GM23338 (cell line): ENCODE data around the gene SETDB2. TPM values are rescaled to one million over a fixed set of nuclear protein-coding genes. Genes with fewer than 3 reads are reported as not detected.

Experiments used
- ATAC-seq: fragments of 200-7000 bp; cut with Tn5 transposase; 3 replicates; pipeline ENCODE4 v1.9.1; 2020
- DNase-seq: peaks from one replicate; pipeline ENCODE4 v3.0.0-alpha.2; 2015; ENCODE audit warnings: low spot score
- H2AFZ ChIP-seq: fragments of 200-600 bp; sonication (generic); 2 replicates; pipeline ENCODE4 v1.8.0; 2016; ENCODE audit warnings: antibody characterized with exemption, mild to moderate bottlenecking, moderate library complexity
- H3F3A ChIP-seq: fragments of 200-600 bp; sonication (generic); replicated peaks from 2 replicates; pipeline ENCODE4 v1.8.0; 2017; ENCODE audit warnings: antibody characterized with exemption, mixed run types, low read depth
- H3K27ac ChIP-seq: fragments of 200-600 bp; sonication (generic); 2 replicates; pipeline ENCODE4 v1.6.1; 2016; ENCODE audit warnings: low read depth
- H3K27me3 ChIP-seq: fragments of 200-600 bp; sonication (generic); 2 replicates; pipeline ENCODE4 v1.8.0; 2016; ENCODE audit warnings: mild to moderate bottlenecking, mixed run types, moderate library complexity; ENCODE audit not compliant: insufficient read depth
- H3K36me3 ChIP-seq: fragments of 200-600 bp; sonication (generic); 2 replicates; pipeline ENCODE4 v1.8.0; 2016; ENCODE audit warnings: mild to moderate bottlenecking; ENCODE audit not compliant: insufficient read depth
- H3K4me1 ChIP-seq: fragments of 200-600 bp; sonication (generic); 2 replicates; pipeline ENCODE4 v1.8.0; 2016; ENCODE audit warnings: mild to moderate bottlenecking, moderate library complexity; ENCODE audit not compliant: insufficient read depth
- H3K4me2 ChIP-seq: fragments of 200-600 bp; sonication (generic); 2 replicates; pipeline ENCODE4 v1.7.1; 2017; ENCODE audit warnings: mixed run types
- H3K4me3 ChIP-seq: fragments of 200-600 bp; sonication (generic); 2 replicates; pipeline ENCODE4 v1.6.1; 2016; ENCODE audit warnings: mixed run types
- H3K79me2 ChIP-seq: fragments of 200-600 bp; sonication (generic); replicated peaks from 2 replicates; pipeline ENCODE4 v1.8.0; 2017; ENCODE audit warnings: mild to moderate bottlenecking; ENCODE audit not compliant: insufficient read depth
- H3K9me2 ChIP-seq: fragments of 200-600 bp; sonication (generic); 2 replicates; pipeline ENCODE4 v1.8.0; 2017; ENCODE audit not compliant: insufficient read depth
- H4K20me1 ChIP-seq: fragments of 200-600 bp; sonication (generic); replicated peaks from 2 replicates; pipeline ENCODE4 v1.8.0; 2017; ENCODE audit warnings: mild to moderate bottlenecking; ENCODE audit not compliant: insufficient read depth
- H3K27ac Mint-ChIP-seq: 2 replicates; pipeline ENCODE4 v1.8.0; 2020; ENCODE audit warnings: inconsistent platforms, mild to moderate bottlenecking, moderate library complexity, mixed read lengths
- H3K27me3 Mint-ChIP-seq: 3 replicates; pipeline ENCODE4 v1.8.0; 2022; ENCODE audit warnings: low read depth, mild to moderate bottlenecking, moderate library complexity, mixed read lengths, inconsistent platforms; ENCODE audit not compliant: insufficient read depth, poor library complexity
- H3K36me3 Mint-ChIP-seq: 3 replicates; pipeline ENCODE4 v1.8.0; 2021; ENCODE audit warnings: low read depth, mild to moderate bottlenecking, inconsistent platforms, moderate library complexity, mixed read lengths
- H3K4me1 Mint-ChIP-seq: 3 replicates; pipeline ENCODE4 v1.8.0; 2020; ENCODE audit warnings: mild to moderate bottlenecking, inconsistent platforms, mixed read lengths
- H3K4me3 Mint-ChIP-seq: 3 replicates; pipeline ENCODE4 v1.8.0; 2021; ENCODE audit warnings: moderate library complexity, mild to moderate bottlenecking, inconsistent platforms, mixed read lengths
- H3K9me3 Mint-ChIP-seq: 3 replicates; pipeline ENCODE4 v1.8.0; 2020; ENCODE audit warnings: moderate library complexity, mild to moderate bottlenecking, inconsistent platforms, mixed read lengths
- CREB1 ChIP-seq: fragments of 250-450 bp; sonication (Bioruptor Pico); IDR thresholded peaks from 2 replicates; pipeline ENCODE4 v1.5.0; 2020; ENCODE audit warnings: low read depth, mild to moderate bottlenecking, moderate library complexity
- EZH2 ChIP-seq: fragments of 200-600 bp; sonication (generic); IDR thresholded peaks from one replicate; pipeline ENCODE4 v1.8.0; 2017; ENCODE audit warnings: antibody characterized with exemption, mild to moderate bottlenecking, low read depth; ENCODE audit not compliant: unreplicated experiment
- EZH2phosphoT487 ChIP-seq: fragments of 200-600 bp; sonication (generic); IDR thresholded peaks from one replicate; pipeline ENCODE4 v1.8.1; 2018; ENCODE audit warnings: antibody characterized with exemption; ENCODE audit not compliant: unreplicated experiment
- JUNB ChIP-seq: IDR thresholded peaks from one replicate; pipeline ENCODE4 v1.6.1; 2016; ENCODE audit warnings: antibody characterized with exemption; ENCODE audit not compliant: unreplicated experiment
- NANOG ChIP-seq: IDR thresholded peaks from 2 replicates; pipeline ENCODE4 v1.6.1; 2016; ENCODE audit warnings: antibody characterized with exemption, borderline replicate concordance
- POLR2AphosphoS5 ChIP-seq: IDR thresholded peaks from 2 replicates; pipeline ENCODE4 v1.6.1; 2016; ENCODE audit warnings: antibody characterized with exemption, low read depth
- STAT1 ChIP-seq: IDR thresholded peaks from one replicate; pipeline ENCODE4 v1.6.1; 2016; ENCODE audit warnings: antibody characterized with exemption; ENCODE audit not compliant: unreplicated experiment
- ZNF114 ChIP-seq: fragments of 250-450 bp; sonication (Bioruptor Pico); IDR thresholded peaks from 2 replicates; pipeline ENCODE4 v1.5.0; 2020; ENCODE audit warnings: mild to moderate bottlenecking, moderate library complexity
- ZNF331 ChIP-seq: fragments of 250-450 bp; sonication (Bioruptor Pico); IDR thresholded peaks from 2 replicates; pipeline ENCODE4 v1.5.0; 2020; ENCODE audit warnings: low read depth, mild to moderate bottlenecking, moderate library complexity
- polyA plus RNA-seq: library from polyadenylated mRNA; unstranded; fragments of >200 nt; fragmentation: Nextera tagmentation; extraction: Ambion mirVana; gene quantifications from 2 replicates; pipeline ENCODE4 v1.2.1, GENCODE V29; 2016
- total RNA-seq: library from RNA; depleted of rRNA; stranded (reverse); fragments of >200 nt; shearing (Covaris generic); gene quantifications from 2 replicates; pipeline ENCODE4 v1.2.3, GENCODE V29; 2014
- TF ChIP-seq, protein P1 (sequence below): IDR thresholded peaks from 2 replicates; pipeline ENCODE4 v1.6.1; 2016; ENCODE audit warnings: antibody characterized with exemption
- TF ChIP-seq, protein P2 (sequence below), 2 experiments: fragments of 200-600 bp in 1 of 2; sonication (generic) in 1 of 2; conservative IDR thresholded peaks; 2 replicates each; pipeline versions ENCODE4 v1.5.1 to v1.6.1; 2016 to 2017; ENCODE audit warnings: antibody characterized with exemption in 2 of 2, low read depth in 2 of 2, mild to moderate bottlenecking in 2 of 2, moderate library complexity in 1 of 2
- TF ChIP-seq, protein P3 (sequence below): IDR thresholded peaks from one replicate; pipeline ENCODE4 v1.6.1; 2018; ENCODE audit warnings: antibody characterized with exemption; ENCODE audit not compliant: unreplicated experiment
- TF ChIP-seq, protein P4 (sequence below): fragments of 250-450 bp; sonication (Bioruptor Pico); IDR thresholded peaks from 2 replicates; pipeline ENCODE4 v1.5.0; 2020; ENCODE audit warnings: mild to moderate bottlenecking, moderate library complexity

SETDB2 gene
- total and polyA plus RNA-seq, 2 experiments from 2014 or later, result 4.6 to 5.8 TPM

DNA sequence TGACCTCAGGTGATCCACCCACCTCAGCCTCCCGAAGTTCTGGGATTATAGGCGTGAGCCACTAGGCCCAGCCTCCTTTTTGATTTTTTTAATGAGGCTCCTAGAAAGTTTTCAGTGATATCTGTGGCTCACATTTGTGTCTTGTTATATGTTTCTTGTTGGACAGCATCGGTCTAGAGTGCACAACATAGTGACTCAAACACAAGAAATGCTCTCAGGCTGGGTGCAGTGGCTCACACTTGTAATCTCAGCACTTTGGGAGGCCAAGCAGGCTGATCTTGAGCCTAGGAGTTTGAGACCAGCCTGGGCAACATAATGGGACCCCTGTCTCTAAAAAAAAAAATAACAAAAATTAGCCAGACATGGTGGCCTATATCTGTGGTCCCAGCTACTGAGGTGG lies 59.9 kb downstream of the SETDB2 start:
- no peak overlapping the region for H3K27ac ChIP-seq
- no peak overlapping the region for H3K4me3 ChIP-seq
- H3K4me2 ChIP-seq, result no peak overlapping the region
- H3K4me1 Mint-ChIP-seq, result peaks cover 2% of the 10 kb centered on the region; the same call in 1 of the 3 replicates
- H3K4me1 ChIP-seq, result no peaks in the 10 kb centered on the region
- TF ChIP-seq ZNF331 (CRISPR knock-in tag) (no peak), CREB1 (CRISPR knock-in tag) (no peak), JUNB (no peak), POLR2AphosphoS5 (no peak), ZNF114 (CRISPR knock-in tag) (no peak), EZH2phosphoT487 (no peak), STAT1 (no peak), NANOG (no peak), EZH2 (no peak)
- TF ChIP-seq, protein P1, sequence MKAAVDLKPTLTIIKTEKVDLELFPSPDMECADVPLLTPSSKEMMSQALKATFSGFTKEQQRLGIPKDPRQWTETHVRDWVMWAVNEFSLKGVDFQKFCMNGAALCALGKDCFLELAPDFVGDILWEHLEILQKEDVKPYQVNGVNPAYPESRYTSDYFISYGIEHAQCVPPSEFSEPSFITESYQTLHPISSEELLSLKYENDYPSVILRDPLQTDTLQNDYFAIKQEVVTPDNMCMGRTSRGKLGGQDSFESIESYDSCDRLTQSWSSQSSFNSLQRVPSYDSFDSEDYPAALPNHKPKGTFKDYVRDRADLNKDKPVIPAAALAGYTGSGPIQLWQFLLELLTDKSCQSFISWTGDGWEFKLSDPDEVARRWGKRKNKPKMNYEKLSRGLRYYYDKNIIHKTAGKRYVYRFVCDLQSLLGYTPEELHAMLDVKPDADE, result no peak
- TF ChIP-seq, protein P2, sequence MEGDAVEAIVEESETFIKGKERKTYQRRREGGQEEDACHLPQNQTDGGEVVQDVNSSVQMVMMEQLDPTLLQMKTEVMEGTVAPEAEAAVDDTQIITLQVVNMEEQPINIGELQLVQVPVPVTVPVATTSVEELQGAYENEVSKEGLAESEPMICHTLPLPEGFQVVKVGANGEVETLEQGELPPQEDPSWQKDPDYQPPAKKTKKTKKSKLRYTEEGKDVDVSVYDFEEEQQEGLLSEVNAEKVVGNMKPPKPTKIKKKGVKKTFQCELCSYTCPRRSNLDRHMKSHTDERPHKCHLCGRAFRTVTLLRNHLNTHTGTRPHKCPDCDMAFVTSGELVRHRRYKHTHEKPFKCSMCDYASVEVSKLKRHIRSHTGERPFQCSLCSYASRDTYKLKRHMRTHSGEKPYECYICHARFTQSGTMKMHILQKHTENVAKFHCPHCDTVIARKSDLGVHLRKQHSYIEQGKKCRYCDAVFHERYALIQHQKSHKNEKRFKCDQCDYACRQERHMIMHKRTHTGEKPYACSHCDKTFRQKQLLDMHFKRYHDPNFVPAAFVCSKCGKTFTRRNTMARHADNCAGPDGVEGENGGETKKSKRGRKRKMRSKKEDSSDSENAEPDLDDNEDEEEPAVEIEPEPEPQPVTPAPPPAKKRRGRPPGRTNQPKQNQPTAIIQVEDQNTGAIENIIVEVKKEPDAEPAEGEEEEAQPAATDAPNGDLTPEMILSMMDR (conservative IDR thresholded peaks at IDR 0.05; ENCODE audit: low read depth in 2 of 2), result no peak
- TF ChIP-seq, protein P3, sequence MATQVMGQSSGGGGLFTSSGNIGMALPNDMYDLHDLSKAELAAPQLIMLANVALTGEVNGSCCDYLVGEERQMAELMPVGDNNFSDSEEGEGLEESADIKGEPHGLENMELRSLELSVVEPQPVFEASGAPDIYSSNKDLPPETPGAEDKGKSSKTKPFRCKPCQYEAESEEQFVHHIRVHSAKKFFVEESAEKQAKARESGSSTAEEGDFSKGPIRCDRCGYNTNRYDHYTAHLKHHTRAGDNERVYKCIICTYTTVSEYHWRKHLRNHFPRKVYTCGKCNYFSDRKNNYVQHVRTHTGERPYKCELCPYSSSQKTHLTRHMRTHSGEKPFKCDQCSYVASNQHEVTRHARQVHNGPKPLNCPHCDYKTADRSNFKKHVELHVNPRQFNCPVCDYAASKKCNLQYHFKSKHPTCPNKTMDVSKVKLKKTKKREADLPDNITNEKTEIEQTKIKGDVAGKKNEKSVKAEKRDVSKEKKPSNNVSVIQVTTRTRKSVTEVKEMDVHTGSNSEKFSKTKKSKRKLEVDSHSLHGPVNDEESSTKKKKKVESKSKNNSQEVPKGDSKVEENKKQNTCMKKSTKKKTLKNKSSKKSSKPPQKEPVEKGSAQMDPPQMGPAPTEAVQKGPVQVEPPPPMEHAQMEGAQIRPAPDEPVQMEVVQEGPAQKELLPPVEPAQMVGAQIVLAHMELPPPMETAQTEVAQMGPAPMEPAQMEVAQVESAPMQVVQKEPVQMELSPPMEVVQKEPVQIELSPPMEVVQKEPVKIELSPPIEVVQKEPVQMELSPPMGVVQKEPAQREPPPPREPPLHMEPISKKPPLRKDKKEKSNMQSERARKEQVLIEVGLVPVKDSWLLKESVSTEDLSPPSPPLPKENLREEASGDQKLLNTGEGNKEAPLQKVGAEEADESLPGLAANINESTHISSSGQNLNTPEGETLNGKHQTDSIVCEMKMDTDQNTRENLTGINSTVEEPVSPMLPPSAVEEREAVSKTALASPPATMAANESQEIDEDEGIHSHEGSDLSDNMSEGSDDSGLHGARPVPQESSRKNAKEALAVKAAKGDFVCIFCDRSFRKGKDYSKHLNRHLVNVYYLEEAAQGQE, result no peak
- TF ChIP-seq, protein P4, sequence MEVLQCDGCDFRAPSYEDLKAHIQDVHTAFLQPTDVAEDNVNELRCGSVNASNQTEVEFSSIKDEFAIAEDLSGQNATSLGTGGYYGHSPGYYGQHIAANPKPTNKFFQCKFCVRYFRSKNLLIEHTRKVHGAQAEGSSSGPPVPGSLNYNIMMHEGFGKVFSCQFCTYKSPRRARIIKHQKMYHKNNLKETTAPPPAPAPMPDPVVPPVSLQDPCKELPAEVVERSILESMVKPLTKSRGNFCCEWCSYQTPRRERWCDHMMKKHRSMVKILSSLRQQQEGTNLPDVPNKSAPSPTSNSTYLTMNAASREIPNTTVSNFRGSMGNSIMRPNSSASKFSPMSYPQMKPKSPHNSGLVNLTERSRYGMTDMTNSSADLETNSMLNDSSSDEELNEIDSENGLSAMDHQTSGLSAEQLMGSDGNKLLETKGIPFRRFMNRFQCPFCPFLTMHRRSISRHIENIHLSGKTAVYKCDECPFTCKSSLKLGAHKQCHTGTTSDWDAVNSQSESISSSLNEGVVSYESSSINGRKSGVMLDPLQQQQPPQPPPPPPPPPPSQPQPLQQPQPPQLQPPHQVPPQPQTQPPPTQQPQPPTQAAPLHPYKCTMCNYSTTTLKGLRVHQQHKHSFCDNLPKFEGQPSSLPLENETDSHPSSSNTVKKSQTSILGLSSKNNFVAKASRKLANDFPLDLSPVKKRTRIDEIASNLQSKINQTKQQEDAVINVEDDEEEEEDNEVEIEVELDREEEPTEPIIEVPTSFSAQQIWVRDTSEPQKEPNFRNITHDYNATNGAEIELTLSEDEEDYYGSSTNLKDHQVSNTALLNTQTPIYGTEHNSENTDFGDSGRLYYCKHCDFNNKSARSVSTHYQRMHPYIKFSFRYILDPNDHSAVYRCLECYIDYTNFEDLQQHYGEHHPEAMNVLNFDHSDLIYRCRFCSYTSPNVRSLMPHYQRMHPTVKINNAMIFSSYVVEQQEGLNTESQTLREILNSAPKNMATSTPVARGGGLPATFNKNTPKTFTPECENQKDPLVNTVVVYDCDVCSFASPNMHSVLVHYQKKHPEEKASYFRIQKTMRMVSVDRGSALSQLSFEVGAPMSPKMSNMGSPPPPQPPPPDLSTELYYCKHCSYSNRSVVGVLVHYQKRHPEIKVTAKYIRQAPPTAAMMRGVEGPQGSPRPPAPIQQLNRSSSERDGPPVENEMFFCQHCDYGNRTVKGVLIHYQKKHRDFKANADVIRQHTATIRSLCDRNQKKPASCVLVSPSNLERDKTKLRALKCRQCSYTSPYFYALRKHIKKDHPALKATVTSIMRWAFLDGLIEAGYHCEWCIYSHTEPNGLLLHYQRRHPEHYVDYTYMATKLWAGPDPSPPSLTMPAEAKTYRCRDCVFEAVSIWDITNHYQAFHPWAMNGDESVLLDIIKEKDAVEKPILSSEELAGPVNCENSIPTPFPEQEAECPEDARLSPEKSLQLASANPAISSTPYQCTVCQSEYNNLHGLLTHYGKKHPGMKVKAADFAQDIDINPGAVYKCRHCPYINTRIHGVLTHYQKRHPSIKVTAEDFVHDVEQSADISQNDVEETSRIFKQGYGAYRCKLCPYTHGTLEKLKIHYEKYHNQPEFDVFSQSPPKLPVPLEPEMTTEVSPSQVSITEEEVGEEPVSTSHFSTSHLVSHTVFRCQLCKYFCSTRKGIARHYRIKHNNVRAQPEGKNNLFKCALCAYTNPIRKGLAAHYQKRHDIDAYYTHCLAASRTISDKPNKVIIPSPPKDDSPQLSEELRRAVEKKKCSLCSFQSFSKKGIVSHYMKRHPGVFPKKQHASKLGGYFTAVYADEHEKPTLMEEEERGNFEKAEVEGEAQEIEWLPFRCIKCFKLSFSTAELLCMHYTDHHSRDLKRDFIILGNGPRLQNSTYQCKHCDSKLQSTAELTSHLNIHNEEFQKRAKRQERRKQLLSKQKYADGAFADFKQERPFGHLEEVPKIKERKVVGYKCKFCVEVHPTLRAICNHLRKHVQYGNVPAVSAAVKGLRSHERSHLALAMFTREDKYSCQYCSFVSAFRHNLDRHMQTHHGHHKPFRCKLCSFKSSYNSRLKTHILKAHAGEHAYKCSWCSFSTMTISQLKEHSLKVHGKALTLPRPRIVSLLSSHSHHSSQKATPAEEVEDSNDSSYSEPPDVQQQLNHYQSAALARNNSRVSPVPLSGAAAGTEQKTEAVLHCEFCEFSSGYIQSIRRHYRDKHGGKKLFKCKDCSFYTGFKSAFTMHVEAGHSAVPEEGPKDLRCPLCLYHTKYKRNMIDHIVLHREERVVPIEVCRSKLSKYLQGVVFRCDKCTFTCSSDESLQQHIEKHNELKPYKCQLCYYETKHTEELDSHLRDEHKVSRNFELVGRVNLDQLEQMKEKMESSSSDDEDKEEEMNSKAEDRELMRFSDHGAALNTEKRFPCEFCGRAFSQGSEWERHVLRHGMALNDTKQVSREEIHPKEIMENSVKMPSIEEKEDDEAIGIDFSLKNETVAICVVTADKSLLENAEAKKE (CRISPR knock-in tag), result no peak
- no peaks in the 10 kb centered on the region for H3K27me3 ChIP-seq
- H2AFZ ChIP-seq, result no peak overlapping the region
- no peaks in the 10 kb centered on the region for H3K27me3 Mint-ChIP-seq
- no peaks in the 10 kb centered on the region for H3K36me3 Mint-ChIP-seq
- ATAC-seq, result no peak
- H3K36me3 ChIP-seq, result no peaks in the 10 kb centered on the region
- H4K20me1 ChIP-seq, result no peaks in the 10 kb centered on the region
- no peaks in the 10 kb centered on the region for H3F3A ChIP-seq
- H3K27ac Mint-ChIP-seq, result no peak overlapping the region
- no peak overlapping the region for H3K4me3 Mint-ChIP-seq
- H3K79me2 ChIP-seq, result no peaks in the 10 kb centered on the region
- no peaks in the 10 kb centered on the region for H3K9me3 Mint-ChIP-seq
- no peaks in the 10 kb centered on the region for H3K9me2 ChIP-seq
- DNase-seq, result no peak
